Activated T-helper 17 cell treated with anti-CD3 and anti-CD28 coated beads, Interleukin-2, amount 50 U/mL, for 72 hours (primary cell): ENCODE results near the gene PRRX2. TPM values are rescaled to one million over a fixed set of nuclear protein-coding genes. Genes with fewer than 3 reads are reported as not detected.
"Not testable (repeated sequence)": the region's sequence is repeated elsewhere in the genome, so short reads cannot be mapped to it uniquely, and the experiment has no call there.

Experiments used
- ATAC-seq: fragments of 150-1000 bp; cut with Tn5 transposase; replicated peaks from 2 replicates; pipeline ENCODE4 v1.10.0; 2021; ENCODE audit warnings: mild to moderate bottlenecking, moderate library complexity
- H3K27ac Mint-ChIP-seq: one replicate; pipeline ENCODE4 v1.8.0; 2022; ENCODE audit warnings: mixed read lengths
- H3K27me3 Mint-ChIP-seq: one replicate; pipeline ENCODE4 v1.8.0; 2022; ENCODE audit warnings: mixed read lengths
- H3K36me3 Mint-ChIP-seq: one replicate; pipeline ENCODE4 v1.8.0; 2022; ENCODE audit warnings: low read depth, mild to moderate bottlenecking, mixed read lengths
- H3K4me1 Mint-ChIP-seq: one replicate; pipeline ENCODE4 v1.8.0; 2022; ENCODE audit warnings: mixed read lengths
- H3K4me3 Mint-ChIP-seq: one replicate; pipeline ENCODE4 v1.8.0; 2022; ENCODE audit warnings: mild to moderate bottlenecking, mixed read lengths
- H3K9me3 Mint-ChIP-seq: one replicate; pipeline ENCODE4 v1.8.0; 2022; ENCODE audit warnings: mixed read lengths
- total RNA-seq, 2 donors: library from RNA; stranded (reverse); gene quantifications; one replicate each; pipeline ENCODE4 v1.2.3, GENCODE V29; 2022

The PRRX2 gene
- total RNA-seq, 2 donors from 2014 or later = 0.32 TPM; not detected in 1

GRCh38 chr9:129630967-129631673 is 34.3 kb upstream of the PRRX2 start:
- peak; percentile 85 for ATAC-seq
- Mint-ChIP-seq H3K4me3 (peak overlapping the region; percentile 55), H3K36me3 (peaks cover 88% of the 10 kb centered on the region), H3K4me1 (peaks cover 31% of the 10 kb centered on the region), H3K9me3 (no peaks in the 10 kb centered on the region), H3K27me3 (no peaks in the 10 kb centered on the region), H3K27ac (peak overlapping the region; percentile 81)

DNA sequence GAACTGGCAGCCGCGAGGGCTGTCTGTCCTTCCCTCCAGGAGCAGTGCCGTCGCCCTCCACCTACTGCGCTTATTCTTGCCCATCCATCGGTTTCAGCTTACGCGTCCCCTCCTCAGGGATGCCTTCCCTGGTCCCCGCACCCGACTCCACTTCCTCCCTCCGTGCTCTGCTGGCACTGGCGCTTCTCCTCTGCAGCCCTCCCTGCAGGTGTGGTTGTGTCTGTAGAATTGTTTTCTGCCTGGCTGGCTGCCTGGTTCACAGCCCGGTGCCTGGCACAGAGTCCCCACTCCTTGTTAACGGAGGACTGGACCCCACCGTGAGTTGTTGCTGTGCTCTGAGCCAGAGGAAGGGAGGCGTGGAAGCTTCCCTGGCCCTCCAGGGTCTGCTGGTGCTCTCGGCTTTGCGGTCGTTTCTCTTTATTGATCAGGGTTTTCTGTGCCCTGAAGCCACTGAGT is 33.7 kb upstream of the PRRX2 start:
- Mint-ChIP-seq H3K9me3 (no peaks in the 10 kb centered on the region), H3K4me1 (peaks cover 31% of the 10 kb centered on the region), H3K27me3 (no peaks in the 10 kb centered on the region), H3K4me3 (peak overlapping the region; percentile 55), H3K36me3 (peaks cover 90% of the 10 kb centered on the region), H3K27ac (peak overlapping the region; percentile 81)
- no peak for ATAC-seq

- peak; percentile 31 for ATAC-seq
- H3K27ac Mint-ChIP-seq = no peak overlapping the region
- H3K9me3 Mint-ChIP-seq = no peaks in the 10 kb centered on the region
- no peaks in the 10 kb centered on the region for H3K27me3 Mint-ChIP-seq
- H3K4me3 Mint-ChIP-seq = no peak overlapping the region
- H3K36me3 Mint-ChIP-seq = peaks cover 86% of the 10 kb centered on the region
- peaks cover 25% of the 10 kb centered on the region for H3K4me1 Mint-ChIP-seq
Observed at GRCh38 chr9:129632460-129632859, 33.0 kb upstream of the PRRX2 start.

DNA sequence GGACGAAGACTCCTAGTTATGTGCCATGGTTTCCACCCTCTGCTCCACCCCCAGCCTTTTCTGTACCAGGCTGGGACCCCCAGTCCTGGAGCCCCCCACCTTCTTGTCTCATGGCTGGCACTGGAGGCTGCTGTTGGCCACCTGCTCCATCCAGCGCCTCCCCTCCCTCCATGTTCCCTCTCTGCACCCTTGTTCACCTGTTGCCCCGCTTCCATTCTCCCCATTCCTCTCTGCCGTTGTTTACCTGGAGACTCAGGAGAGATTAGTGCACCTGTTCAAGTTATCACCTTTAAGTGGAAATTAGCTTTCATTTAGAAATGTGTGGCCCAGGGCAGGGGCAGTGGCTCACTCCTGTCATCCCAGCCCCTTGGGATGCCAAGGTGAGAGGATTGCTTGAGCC is 32.2 kb upstream of the PRRX2 start:
- H3K36me3 Mint-ChIP-seq = peaks cover 87% of the 10 kb centered on the region
- H3K4me1 Mint-ChIP-seq = peaks cover 26% of the 10 kb centered on the region

GRCh38 chr9:129633848-129634247 is 31.6 kb upstream of the PRRX2 start:
- Mint-ChIP-seq H3K27me3 (no peaks in the 10 kb centered on the region), H3K4me3 (no peak overlapping the region), H3K9me3 (no peaks in the 10 kb centered on the region), H3K27ac (no peak overlapping the region), H3K36me3 (peaks cover 86% of the 10 kb centered on the region), H3K4me1 (peaks cover 29% of the 10 kb centered on the region)
- no peak for ATAC-seq

More for the DNA sequence above, 32.2 kb upstream of the PRRX2 start:
- Mint-ChIP-seq H3K4me3 (no peak overlapping the region), H3K27me3 (no peaks in the 10 kb centered on the region), H3K9me3 (no peaks in the 10 kb centered on the region), H3K27ac (no peak overlapping the region)
- no peak for ATAC-seq

GRCh38 chr9:129635099-129636065 is 30.1 kb upstream of the PRRX2 start:
- no peak overlapping the region for H3K4me3 Mint-ChIP-seq
- ATAC-seq = no peak
- H3K27ac Mint-ChIP-seq = peak overlapping the region; percentile 22
- peaks cover 23% of the 10 kb centered on the region for H3K4me1 Mint-ChIP-seq
- H3K36me3 Mint-ChIP-seq = peaks cover 72% of the 10 kb centered on the region
- no peaks in the 10 kb centered on the region for H3K9me3 Mint-ChIP-seq
- no peaks in the 10 kb centered on the region for H3K27me3 Mint-ChIP-seq

DNA sequence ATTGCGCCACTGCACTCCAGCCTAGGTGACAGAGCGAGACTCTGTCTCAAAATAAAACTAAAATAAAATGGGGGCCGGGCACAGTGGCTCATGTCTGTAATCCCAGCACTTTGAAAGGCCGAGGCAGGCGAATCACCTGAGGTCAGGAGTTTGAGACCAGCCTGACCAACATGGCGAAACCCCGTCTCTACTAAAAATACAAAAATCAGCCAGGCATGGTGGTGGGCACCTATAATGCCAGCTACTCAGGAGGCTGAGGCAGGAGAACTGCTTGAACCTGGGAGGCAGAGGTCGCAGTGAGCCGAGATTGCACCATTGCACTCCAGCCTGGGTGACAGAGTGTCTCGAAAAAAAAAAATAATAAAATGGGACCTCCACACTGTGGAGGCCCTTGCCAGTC is 29.1 kb upstream of the PRRX2 start:
- H3K36me3 Mint-ChIP-seq = peaks cover 67% of the 10 kb centered on the region
- not testable (repeated sequence) for H3K27ac Mint-ChIP-seq, H3K27me3 Mint-ChIP-seq, H3K9me3 Mint-ChIP-seq, H3K4me3 Mint-ChIP-seq, ATAC-seq
- H3K4me1 Mint-ChIP-seq = peaks cover 20% of the 10 kb centered on the region

DNA sequence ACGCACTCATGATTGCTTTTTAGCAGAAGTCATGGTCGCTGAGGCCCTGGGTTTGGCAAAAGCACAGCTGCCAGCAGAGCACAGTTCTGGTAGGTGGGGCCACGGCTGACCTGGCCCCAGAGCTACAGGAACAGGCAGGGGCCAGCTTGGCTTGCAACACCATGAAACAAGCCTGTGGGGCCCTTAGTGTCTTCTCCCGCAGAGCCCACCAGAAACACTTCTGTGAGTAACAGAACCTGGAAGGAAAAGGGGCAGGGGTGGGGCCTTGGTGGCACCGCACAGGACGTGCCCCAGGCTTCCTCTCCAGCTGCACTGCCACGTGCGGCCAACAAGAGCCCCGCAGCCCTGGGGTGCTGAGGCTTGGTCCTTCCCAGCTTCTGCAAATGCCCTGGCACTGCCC is 28.3 kb upstream of the PRRX2 start:
- no peak for ATAC-seq
- H3K9me3 Mint-ChIP-seq = no peaks in the 10 kb centered on the region
- H3K27ac Mint-ChIP-seq = no peak overlapping the region
- no peak overlapping the region for H3K4me3 Mint-ChIP-seq
- peaks cover 59% of the 10 kb centered on the region for H3K36me3 Mint-ChIP-seq
- H3K27me3 Mint-ChIP-seq = no peaks in the 10 kb centered on the region
- H3K4me1 Mint-ChIP-seq = peaks cover 15% of the 10 kb centered on the region

DNA sequence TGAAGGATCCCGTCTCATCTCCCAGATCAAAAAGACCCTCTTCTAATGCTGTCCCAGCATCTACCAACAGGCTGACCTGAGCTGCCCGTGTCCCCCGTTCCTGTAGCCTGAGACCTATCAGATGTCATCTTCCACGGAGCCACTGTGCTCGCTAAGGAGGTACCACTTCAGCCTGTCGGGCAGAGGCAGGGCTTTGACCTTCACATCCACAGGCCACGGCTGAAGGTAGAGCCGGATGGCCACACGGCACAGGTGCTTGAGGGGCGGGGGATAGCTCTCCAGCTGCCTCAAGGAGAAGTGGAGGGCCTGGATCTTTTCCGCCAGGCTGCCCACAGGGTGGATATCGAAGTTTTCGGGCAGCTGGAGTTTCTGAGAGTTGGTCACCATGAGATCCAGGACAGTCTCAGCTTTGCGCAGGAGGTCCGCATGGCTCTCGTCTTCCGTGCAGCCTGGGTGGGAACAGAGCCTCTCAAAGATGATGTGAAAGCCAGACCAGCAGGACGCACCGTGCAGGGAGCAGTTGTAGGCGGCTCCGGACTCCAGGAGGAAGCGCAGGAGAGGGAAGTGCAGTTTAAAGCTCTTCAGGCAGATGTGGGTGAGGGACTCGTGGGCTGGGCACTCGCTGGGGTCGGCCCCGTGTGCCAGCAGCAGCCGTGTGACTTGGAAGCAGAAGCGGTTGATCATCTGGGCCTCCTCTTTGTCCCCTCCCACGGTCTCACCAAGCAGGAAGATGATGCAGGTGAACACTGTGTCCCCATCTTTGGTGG is 27.6 kb upstream of the PRRX2 start:
- peaks cover 15% of the 10 kb centered on the region for H3K4me1 Mint-ChIP-seq
- H3K9me3 Mint-ChIP-seq = no peaks in the 10 kb centered on the region
- peaks cover 52% of the 10 kb centered on the region for H3K36me3 Mint-ChIP-seq
- peak overlapping the region; percentile 15 for H3K4me3 Mint-ChIP-seq
- ATAC-seq = no peak
- H3K27ac Mint-ChIP-seq = peak overlapping the region; percentile 65
- H3K27me3 Mint-ChIP-seq = no peaks in the 10 kb centered on the region

GRCh38 chr9:129639034-129639630 is 26.3 kb upstream of the PRRX2 start:
- H3K27me3 Mint-ChIP-seq = no peaks in the 10 kb centered on the region
- H3K4me1 Mint-ChIP-seq = peaks cover 15% of the 10 kb centered on the region
- no peak overlapping the region for H3K27ac Mint-ChIP-seq
- peaks cover 39% of the 10 kb centered on the region for H3K36me3 Mint-ChIP-seq
- no peak for ATAC-seq
- H3K4me3 Mint-ChIP-seq = no peak overlapping the region
- no peaks in the 10 kb centered on the region for H3K9me3 Mint-ChIP-seq

DNA sequence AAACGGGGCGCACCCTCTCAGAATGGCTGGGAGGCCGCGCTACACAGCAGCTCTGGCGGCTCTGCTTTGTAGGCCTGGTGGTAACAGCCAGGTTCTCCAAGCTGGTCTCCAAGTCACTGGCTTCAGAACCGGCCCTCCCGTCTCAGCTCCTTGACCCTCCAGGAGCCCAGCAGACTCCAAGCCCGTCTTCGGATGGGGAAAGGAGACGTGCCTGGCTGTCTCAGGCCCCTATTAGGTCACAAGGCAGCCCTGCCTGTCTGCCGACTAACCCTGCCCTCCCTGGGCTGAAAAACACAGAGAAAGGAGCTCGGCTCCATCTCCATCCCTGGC is 25.7 kb upstream of the PRRX2 start:
- no peaks in the 10 kb centered on the region for H3K27me3 Mint-ChIP-seq
- no peak overlapping the region for H3K27ac Mint-ChIP-seq
- H3K9me3 Mint-ChIP-seq = no peaks in the 10 kb centered on the region
- H3K4me1 Mint-ChIP-seq = peaks cover 15% of the 10 kb centered on the region
- no peak for ATAC-seq
- peak overlapping the region; percentile 84 for H3K4me3 Mint-ChIP-seq
- H3K36me3 Mint-ChIP-seq = peaks cover 35% of the 10 kb centered on the region

DNA sequence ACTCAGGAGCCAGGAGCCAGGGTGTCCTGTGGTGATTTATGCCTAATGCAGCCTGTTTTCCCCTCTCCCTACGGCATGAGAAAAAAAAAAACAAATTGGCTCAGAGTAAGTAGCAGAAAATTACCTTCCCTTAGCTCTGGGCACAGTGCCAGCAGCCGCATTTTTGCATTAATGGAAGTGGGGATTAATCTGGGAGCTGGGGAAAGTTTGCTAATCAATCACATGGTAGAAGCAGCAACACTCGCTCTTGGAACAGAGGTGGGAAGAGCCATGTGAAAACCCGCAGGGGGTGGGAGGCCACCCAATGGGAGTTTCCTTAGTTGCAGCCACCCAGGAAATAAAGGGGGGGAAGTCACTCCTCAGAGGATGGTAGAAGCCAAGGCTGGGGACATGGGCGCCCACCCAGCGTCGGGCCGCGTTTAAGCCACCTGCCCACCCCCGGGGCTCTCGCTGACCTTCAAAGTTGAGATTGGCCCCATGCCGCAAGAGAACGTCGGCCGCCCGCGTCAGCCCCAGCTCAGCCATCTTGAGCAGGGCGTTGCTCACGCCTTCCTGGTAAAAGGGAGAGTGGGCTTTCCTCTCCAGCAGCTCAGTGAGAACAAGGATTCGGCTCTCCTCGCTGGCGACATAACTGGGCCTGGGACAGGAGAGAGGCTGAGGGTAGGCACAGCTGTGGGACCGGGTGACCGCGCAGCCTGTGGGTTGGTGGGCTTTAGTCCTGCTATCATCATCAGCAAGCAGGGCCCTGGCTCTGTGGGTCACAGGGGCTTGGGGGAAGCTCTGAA is 25.2 kb upstream of the PRRX2 start:
- Mint-ChIP-seq H3K27me3 (no peaks in the 10 kb centered on the region), H3K4me1 (peaks cover 15% of the 10 kb centered on the region), H3K4me3 (peak overlapping the region; percentile 84), H3K36me3 (peaks cover 29% of the 10 kb centered on the region), H3K27ac (no peak overlapping the region), H3K9me3 (no peaks in the 10 kb centered on the region)
- no peak for ATAC-seq

DNA sequence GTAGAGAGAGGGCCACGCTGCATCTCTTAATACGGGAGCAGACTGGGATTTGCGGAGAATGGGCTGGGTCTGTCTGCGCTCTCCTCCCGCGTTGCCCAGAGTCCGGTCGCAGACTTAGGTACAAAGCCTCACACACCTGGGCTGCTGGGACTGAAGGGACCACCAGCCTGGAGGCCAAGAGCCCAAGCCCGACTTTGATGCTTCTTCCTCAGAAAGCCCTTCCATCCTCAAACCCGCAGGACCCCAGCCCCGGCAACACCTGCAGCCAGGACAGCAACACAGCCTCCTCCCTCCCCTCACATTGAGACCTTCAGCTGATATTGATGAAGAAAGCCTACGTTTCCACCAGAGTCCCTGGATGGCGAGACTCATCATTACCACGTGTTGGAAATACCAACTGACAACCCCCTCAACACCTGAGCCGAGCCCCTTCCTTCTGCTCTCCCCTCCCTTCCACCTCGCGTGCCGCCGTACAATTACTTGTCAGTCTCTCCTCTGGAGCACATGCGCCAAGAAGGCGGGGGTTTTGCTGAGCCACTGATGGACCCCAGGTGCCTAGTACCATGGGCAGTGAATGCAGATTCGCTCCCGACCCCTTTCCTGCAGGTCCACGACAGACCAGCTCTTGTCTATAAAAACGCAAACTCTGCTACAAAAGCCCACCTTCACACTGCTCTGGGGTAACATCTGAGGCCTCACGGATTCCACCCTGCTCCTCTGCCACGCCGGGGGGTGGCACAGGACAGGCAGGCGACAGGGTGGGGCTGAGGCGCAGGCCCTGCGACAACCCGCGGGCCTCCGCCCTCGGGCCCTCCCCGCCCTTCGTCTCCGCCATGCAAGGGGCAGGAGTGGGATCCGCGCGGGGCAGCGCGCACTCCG is 24.3 kb upstream of the PRRX2 start:
- peak overlapping the region; percentile 84 for H3K4me3 Mint-ChIP-seq
- H3K4me1 Mint-ChIP-seq = peaks cover 15% of the 10 kb centered on the region
- no peaks in the 10 kb centered on the region for H3K9me3 Mint-ChIP-seq
- H3K27ac Mint-ChIP-seq = peak overlapping the region; percentile 67
- H3K36me3 Mint-ChIP-seq = peaks cover 21% of the 10 kb centered on the region
- no peak for ATAC-seq
- no peaks in the 10 kb centered on the region for H3K27me3 Mint-ChIP-seq
